Memory B cell (primary cell): ENCODE measurements around the gene APMAP.
"Not testable (repeated sequence)": the region's sequence is repeated elsewhere in the genome, so short reads cannot be mapped to it uniquely, and the experiment has no call there.

Source experiments
- ATAC-seq: fragments of 150-1000 bp; cut with Tn5 transposase; 2 replicates; pipeline ENCODE4 v1.10.0; 2021; ENCODE audit warnings: low read depth, mild to moderate bottlenecking, moderate library complexity
- DNase-seq, 2 donors: peaks; one replicate each; pipeline ENCODE4 v3.0.0; 2022; ENCODE audit warnings: low spot score in 2 of 2
- H3K27ac Mint-ChIP-seq: one replicate; pipeline ENCODE4 v1.8.0; 2022; ENCODE audit warnings: mild to moderate bottlenecking, moderate library complexity, mixed read lengths
- H3K27me3 Mint-ChIP-seq: one replicate; pipeline ENCODE4 v1.8.0; 2022; ENCODE audit warnings: mixed read lengths
- H3K36me3 Mint-ChIP-seq: one replicate; pipeline ENCODE4 v1.8.0; 2022; ENCODE audit warnings: mild to moderate bottlenecking, mixed read lengths
- H3K4me1 Mint-ChIP-seq: one replicate; pipeline ENCODE4 v1.8.0; 2022; ENCODE audit warnings: mixed read lengths
- H3K4me3 Mint-ChIP-seq: one replicate; pipeline ENCODE4 v1.8.0; 2022; ENCODE audit warnings: mild to moderate bottlenecking, moderate library complexity, mixed read lengths
- H3K9me3 Mint-ChIP-seq: one replicate; pipeline ENCODE4 v1.8.0; 2022; ENCODE audit warnings: mixed read lengths

Gene APMAP

DNA sequence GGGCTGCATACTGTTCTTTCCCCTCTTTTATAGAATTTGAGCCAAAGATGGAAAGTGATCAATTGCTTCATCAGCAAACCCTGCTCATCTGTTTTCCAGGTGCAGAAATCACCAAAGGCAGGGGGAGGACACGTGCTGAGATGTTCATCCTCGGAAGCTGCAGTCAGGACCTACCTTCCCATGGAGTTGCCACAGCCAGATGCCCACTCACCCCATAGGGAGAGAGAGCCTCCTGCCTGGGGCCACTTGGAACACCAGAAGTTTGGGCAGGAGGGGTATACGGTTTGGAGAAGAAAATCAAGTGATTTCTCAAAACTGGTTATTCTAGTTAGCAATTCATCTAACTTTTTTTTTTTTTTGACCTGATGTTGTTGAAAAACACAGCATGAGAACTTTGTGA is 48.8 kb downstream of the APMAP start:
- no peak overlapping the region for H3K4me3 Mint-ChIP-seq
- ATAC-seq (no peak), DNase-seq (no peak)
- H3K4me1 Mint-ChIP-seq, result no peaks in the 10 kb centered on the region
- peaks cover 18% of the 10 kb centered on the region for H3K9me3 Mint-ChIP-seq
- no peak overlapping the region for H3K27ac Mint-ChIP-seq
- H3K27me3 Mint-ChIP-seq, result peaks cover 7% of the 10 kb centered on the region
- peaks cover 8% of the 10 kb centered on the region for H3K36me3 Mint-ChIP-seq

DNA sequence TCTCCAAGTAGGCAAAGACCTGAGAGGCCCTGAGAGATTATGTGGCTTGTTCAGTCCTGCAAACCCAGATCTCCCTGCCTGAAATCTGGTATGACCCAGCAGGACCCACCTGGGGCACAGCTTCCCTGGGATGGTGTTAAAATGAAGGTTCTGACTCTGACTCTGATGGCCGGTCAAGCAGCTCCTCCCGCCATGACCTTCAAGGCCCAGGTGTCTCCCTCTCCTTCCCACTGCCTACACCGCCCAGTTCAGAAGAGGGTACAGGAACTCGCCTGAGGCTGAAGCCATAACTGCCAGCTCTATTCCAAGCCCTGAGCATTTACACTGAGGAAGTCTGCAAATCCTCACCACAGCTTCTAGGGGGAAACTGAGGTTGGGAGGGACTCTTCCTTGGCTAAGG is 49.4 kb downstream of the APMAP start:
- no peak overlapping the region for H3K27ac Mint-ChIP-seq
- no peaks in the 10 kb centered on the region for H3K4me1 Mint-ChIP-seq
- peaks cover 18% of the 10 kb centered on the region for H3K9me3 Mint-ChIP-seq
- H3K36me3 Mint-ChIP-seq, result peaks cover 8% of the 10 kb centered on the region
- DNase-seq (no peak), ATAC-seq (no peak)
- no peak overlapping the region for H3K4me3 Mint-ChIP-seq
- peaks cover 4% of the 10 kb centered on the region for H3K27me3 Mint-ChIP-seq

- Mint-ChIP-seq H3K36me3 (peaks cover 8% of the 10 kb centered on the region), H3K27ac (no peak overlapping the region), H3K27me3 (peaks cover 4% of the 10 kb centered on the region), H3K9me3 (peaks cover 15% of the 10 kb centered on the region), H3K4me3 (no peak overlapping the region), H3K4me1 (no peaks in the 10 kb centered on the region)
- no peak for ATAC-seq
- no peak for DNase-seq
These were observed 49.9 kb downstream of the APMAP start for GRCh38 chr20:24942679-24943078.

GRCh38 chr20:24939036-24939435 is 53.5 kb downstream of the APMAP start:
- ATAC-seq (no peak), DNase-seq (no peak)
- Mint-ChIP-seq H3K27ac (no peak overlapping the region), H3K4me1 (no peaks in the 10 kb centered on the region), H3K27me3 (peaks cover 6% of the 10 kb centered on the region), H3K9me3 (peaks cover 6% of the 10 kb centered on the region), H3K4me3 (no peak overlapping the region), H3K36me3 (peaks cover 4% of the 10 kb centered on the region)

- DNase-seq (no peak), ATAC-seq (no peak)
- Mint-ChIP-seq H3K9me3 (peaks cover 5% of the 10 kb centered on the region), H3K27me3 (peaks cover 4% of the 10 kb centered on the region), H3K36me3 (peaks cover 4% of the 10 kb centered on the region), H3K27ac (no peak overlapping the region), H3K4me3 (no peak overlapping the region), H3K4me1 (no peaks in the 10 kb centered on the region)
These were observed 54.1 kb downstream of the APMAP start for GRCh38 chr20:24938498-24938897.

DNA sequence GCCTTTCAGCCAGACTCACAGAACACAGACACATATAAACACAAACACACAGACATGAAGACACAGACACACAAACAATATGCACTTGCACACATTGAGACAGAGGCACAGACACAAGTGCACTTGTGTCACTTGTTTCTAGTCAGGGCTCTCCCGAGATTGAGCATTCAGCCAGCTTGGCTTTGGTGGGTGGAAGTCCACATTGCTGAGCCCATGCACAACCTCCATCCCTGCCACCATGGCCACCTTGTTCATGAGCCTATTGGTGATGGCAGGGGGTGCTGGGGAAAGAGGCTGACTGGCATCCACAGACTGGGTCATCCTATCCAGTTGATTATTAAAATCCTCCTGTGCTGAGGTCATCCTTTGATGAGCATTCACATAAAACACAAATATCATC is 55.0 kb downstream of the APMAP start:
- H3K27ac Mint-ChIP-seq, result no peak overlapping the region
- no peak for DNase-seq
- no peak for ATAC-seq
- peaks cover 4% of the 10 kb centered on the region for H3K36me3 Mint-ChIP-seq
- no peak overlapping the region for H3K4me3 Mint-ChIP-seq
- H3K4me1 Mint-ChIP-seq, result no peaks in the 10 kb centered on the region
- peaks cover 6% of the 10 kb centered on the region for H3K27me3 Mint-ChIP-seq
- peaks cover 5% of the 10 kb centered on the region for H3K9me3 Mint-ChIP-seq

- H3K27me3 Mint-ChIP-seq, result peaks cover 4% of the 10 kb centered on the region
- peaks cover 3% of the 10 kb centered on the region for H3K36me3 Mint-ChIP-seq
- DNase-seq (no peak), ATAC-seq (no peak)
- no peak overlapping the region for H3K4me3 Mint-ChIP-seq
- peaks cover 2% of the 10 kb centered on the region for H3K9me3 Mint-ChIP-seq
- H3K27ac Mint-ChIP-seq, result no peak overlapping the region
- H3K4me1 Mint-ChIP-seq, result no peaks in the 10 kb centered on the region
These were observed 55.8 kb downstream of the APMAP start for GRCh38 chr20:24936526-24937407.

DNA sequence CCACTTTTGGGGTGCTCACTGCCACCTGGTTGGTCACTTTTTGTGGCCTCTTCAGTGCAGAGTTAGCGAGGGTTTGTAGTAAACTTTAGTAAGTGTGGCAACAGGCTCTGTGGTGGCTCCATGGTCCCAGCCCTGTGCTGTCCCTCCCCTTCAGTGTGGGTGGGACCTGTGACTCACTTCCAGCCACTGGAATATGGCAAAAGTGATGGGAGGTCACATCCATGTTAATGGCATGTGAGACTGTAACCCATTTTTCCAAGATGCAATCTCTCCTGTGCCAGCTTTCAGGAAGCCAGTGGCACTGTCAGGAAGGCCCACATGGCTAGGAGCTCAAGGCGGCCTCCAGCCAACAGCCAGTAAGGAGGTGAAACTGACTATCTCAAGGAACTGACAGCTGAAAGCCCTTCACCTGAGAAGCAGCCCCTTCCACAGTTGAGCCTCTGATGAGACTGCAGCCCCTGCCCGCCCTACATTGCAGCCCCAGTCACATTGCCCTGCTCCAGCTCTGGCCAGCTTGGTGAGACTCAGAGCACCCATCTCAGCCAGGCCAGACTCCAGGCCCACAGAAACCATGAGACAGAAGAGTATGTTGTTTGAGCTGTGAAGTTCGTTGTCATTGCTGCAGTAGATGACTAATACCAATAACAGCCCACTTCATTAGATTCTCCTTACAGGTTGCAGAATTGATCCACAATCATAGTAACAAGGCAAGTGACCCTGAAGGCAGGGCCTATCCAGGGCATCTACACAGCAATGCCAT is 56.6 kb downstream of the APMAP start:
- H3K4me1 Mint-ChIP-seq, result no peaks in the 10 kb centered on the region
- H3K36me3 Mint-ChIP-seq, result no peaks in the 10 kb centered on the region
- ATAC-seq (no peak), DNase-seq (no peak)
- H3K27me3 Mint-ChIP-seq, result peaks cover 6% of the 10 kb centered on the region
- H3K9me3 Mint-ChIP-seq, result no peaks in the 10 kb centered on the region
- no peak overlapping the region for H3K27ac Mint-ChIP-seq
- no peak overlapping the region for H3K4me3 Mint-ChIP-seq

GRCh38 chr20:24935140-24935539 is 57.4 kb downstream of the APMAP start:
- Mint-ChIP-seq H3K27ac (no peak overlapping the region), H3K27me3 (peaks cover 6% of the 10 kb centered on the region), H3K4me1 (no peaks in the 10 kb centered on the region), H3K4me3 (no peak overlapping the region), H3K9me3 (no peaks in the 10 kb centered on the region), H3K36me3 (no peaks in the 10 kb centered on the region)
- no peak for DNase-seq
- no peak for ATAC-seq

- ATAC-seq (no peak), DNase-seq (no peak)
- Mint-ChIP-seq H3K4me1 (no peaks in the 10 kb centered on the region), H3K27me3 (peaks cover 6% of the 10 kb centered on the region), H3K4me3 (no peak overlapping the region), H3K27ac (no peak overlapping the region), H3K9me3 (no peaks in the 10 kb centered on the region), H3K36me3 (no peaks in the 10 kb centered on the region)
These were observed 57.8 kb downstream of the APMAP start for GRCh38 chr20:24934716-24935115.

DNA sequence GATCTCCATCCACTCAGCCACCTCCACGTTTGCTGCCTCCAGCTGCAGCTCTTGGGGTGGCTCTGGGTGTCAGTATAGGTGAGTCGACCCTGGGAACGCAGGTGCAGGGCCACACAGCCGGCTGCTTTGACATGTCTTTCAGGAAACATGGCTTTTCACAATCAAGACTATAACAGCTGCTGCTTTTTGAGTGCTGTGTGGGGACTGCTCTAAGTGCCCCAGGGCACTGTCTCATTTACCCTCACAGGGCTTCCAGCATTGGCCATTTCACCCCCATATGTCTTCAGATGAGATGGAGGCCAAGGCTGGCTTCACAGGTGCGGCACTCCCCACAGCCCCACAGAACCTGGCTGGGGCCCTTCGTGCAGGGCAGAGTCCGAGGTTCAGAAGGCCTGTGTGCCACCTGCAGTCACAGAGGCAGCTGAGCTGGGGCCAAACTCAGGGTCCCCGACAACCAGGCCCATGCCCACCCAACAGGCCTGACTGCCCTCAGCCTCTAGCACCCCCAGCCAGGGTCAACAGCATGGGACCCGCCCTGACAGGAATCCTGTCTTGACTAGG is 58.4 kb downstream of the APMAP start:
- peaks cover 6% of the 10 kb centered on the region for H3K27me3 Mint-ChIP-seq
- H3K27ac Mint-ChIP-seq, result no peak overlapping the region
- no peak for ATAC-seq
- H3K4me3 Mint-ChIP-seq, result no peak overlapping the region
- no peaks in the 10 kb centered on the region for H3K9me3 Mint-ChIP-seq
- DNase-seq, result no peak
- no peaks in the 10 kb centered on the region for H3K36me3 Mint-ChIP-seq
- no peaks in the 10 kb centered on the region for H3K4me1 Mint-ChIP-seq

DNA sequence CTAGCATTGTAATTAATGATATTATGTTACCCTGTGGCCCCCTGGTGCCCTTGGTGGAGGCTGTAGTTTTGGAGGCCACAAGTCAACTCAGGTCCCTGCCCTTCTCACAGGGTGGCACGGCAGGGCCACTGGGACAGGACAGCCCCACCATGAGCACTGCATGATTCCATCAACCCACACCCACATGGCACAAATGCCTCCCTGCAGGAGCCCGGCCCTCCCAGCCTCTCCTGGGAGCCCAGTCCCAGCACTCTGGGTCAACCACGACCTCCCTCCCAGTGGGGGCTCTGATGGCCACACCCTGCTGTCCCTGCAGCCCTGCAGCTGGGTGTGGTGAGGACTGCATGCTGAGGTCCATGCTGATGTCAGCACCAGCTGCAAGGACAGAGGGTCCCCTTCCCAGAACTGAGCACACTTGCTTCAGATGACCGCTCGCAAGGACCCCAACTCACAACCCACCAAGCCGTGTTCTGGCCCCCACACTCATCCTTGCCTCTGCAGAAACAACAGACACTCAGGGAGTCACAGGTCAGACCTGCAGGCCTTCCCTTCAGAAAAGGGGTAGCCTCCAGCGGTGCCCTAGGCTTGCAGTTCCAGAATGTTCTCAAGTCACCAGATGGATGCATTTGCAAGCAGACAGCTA is 59.2 kb downstream of the APMAP start:
- ATAC-seq, result no peak
- Mint-ChIP-seq H3K36me3 (no peaks in the 10 kb centered on the region), H3K27ac (no peak overlapping the region)

DNA sequence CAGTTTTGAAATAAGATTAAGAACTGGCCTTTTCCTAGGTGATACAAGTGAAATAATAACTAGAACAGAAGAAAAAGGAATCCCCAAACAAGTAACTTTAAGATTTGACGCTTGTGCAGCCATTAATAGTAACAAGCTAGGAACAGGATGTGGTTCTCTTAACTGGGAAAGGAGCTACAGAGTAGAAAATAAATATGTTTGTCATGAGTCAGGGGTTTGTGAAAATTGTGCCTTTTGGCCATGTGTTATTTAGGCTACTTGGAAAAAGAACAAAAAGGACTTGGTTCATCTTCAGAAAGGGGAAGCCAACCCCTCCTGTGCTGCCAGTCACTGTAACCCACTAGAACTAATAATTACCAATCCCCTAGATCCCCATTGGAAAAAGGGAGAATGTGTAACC is 60.7 kb downstream of the APMAP start:
- not testable (repeated sequence) for H3K27ac Mint-ChIP-seq, ATAC-seq, H3K9me3 Mint-ChIP-seq, H3K4me1 Mint-ChIP-seq, H3K36me3 Mint-ChIP-seq, H3K27me3 Mint-ChIP-seq, DNase-seq, H3K4me3 Mint-ChIP-seq

More for the DNA sequence above, 59.2 kb downstream of the APMAP start:
- Mint-ChIP-seq H3K9me3 (no peaks in the 10 kb centered on the region), H3K27me3 (peaks cover 8% of the 10 kb centered on the region), H3K4me1 (no peaks in the 10 kb centered on the region), H3K4me3 (no peak overlapping the region)
- DNase-seq, result no peak
